GM19467 (cell line): ENCODE results near the gene GPC1.
A peak's percentile ranks its signal among the peaks of the same experiment; 100 is the strongest.
"Not testable (repeated sequence)": the region's sequence is repeated elsewhere in the genome, so short reads cannot be mapped to it uniquely, and the experiment has no call there.

Experiments used
- ATAC-seq: cut with Tn5 transposase; IDR thresholded peaks from one replicate; pipeline ENCODE4 v1.9.1; 2021; ENCODE audit warnings: mild to moderate bottlenecking, moderate library complexity; ENCODE audit not compliant: unreplicated experiment

Gene GPC1

DNA sequence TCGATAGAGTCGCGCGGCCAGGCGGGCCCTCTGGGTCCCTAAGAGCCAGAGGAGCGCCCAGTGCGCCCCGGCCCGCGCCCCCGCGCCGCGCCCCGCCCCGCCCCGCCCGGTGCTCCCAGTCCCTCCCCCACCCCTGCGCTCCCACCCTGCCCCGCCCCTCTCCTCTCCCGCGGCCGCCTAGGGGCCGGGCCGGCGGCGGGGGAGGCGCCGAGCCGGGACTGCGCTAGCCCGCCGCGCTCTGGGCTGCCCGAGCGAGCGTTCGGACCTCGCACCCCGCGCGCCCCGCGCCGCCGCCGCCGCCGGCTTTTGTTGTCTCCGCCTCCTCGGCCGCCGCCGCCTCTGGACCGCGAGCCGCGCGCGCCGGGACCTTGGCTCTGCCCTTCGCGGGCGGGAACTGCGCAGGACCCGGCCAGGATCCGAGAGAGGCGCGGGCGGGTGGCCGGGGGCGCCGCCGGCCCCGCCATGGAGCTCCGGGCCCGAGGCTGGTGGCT is at the start of gene GPC1:
Gene GPC1 (plus strand): TSS at position 207 of the 491 bp plus-strand sequence. CDS start 256 bp downstream, at position 463.
- peak; percentile 49 for ATAC-seq

DNA sequence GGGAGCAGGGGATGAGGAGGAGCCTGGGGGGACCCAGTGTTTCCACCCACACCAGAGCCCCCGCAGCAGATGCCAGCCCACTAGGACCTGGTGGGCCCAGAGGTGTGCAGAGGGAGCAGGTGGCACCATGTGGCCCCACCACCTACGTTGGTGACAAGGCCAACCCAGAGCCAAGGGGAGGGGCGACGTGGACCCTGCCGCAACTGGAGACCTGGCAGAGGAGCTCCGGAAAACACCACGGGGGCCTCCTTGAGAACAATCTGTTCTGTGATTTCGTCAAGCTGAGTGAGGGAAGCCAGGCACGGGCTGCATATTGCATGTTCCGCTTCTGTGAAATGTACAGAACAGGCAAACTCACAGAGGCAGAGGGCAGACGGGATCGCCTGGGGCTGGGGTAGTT is 49.1 kb upstream of the GPC1 start:
- ATAC-seq: no peak

- ATAC-seq: not testable (repeated sequence)
Measured at GRCh38 chr2:240386743-240387142, 48.7 kb upstream of the GPC1 start.

- no peak for ATAC-seq
Measured at GRCh38 chr2:240387325-240387668, 48.2 kb upstream of the GPC1 start.

DNA sequence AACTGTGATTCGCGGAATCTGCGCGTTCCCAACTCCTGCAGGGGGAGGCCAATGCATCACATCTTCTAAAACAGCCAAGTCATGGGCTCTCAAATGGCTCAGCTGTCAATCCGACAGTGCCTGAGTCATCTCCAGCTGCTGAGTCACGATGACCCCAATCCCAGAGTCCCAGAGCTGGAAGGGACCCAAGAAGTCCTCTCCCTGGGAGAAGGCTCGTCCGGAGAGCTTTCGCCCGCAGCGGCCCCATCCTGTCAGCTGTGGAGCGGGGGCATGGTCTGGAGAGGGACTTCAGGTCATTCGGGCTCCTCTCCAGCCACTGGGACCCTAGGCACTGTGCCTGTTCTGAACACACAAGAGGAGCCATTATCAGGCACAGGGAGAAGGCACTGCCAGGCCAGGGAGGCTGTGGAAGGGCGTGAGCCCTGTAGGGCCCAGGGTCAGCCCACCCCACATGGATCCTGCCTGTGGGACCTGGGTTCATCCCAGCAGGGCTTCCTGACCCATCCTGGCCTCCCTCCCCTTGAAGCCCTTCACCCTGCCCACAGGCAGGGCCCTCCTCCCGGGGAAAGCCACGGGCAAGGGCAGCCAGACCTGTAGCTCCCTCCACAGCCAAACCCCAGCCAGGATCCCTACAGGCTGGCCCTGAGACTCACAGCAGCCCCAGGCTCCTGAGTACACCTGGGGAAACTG is 47.6 kb upstream of the GPC1 start:
- no peak for ATAC-seq

DNA sequence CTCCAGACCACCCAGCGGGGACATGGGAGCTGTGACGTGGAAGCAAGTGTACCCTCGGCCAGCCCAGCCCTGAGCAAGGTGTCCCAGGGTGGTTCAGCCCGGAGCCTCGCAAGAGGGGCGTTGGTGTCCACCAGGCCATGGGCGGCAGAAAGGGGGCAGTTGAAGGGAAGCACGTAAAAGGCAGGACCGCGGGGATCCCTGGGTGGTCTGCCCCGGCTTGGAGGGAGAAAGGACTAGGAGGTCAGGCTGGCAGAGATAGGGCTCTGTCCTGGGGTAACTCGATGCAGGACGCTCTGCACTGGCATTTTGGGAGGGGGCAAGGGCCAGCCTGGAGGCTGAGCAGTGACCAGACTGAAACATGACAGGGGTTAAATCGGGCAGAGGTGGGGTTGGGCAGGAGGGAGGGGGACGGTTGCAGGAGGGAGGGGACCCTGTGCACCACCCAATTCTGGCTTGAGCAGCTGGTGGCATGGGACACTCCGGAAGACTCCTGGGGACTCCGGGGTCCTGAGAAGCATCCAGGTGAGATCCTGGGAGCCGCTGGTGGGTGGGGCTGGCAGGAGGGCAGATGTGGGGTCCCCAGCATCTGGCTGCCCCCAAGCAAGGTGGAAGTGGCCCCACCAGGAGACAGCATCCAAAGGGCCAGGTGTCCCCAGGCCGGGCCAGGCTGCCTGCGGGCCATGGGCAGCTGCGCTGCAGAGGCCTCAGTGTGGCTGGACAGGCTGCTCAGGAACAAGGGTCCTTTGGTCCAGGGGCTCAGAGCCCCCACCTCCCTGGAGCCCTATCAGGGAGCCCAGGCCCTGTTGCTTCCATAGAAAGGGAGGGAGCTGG is 46.8 kb upstream of the GPC1 start:
- no peak for ATAC-seq

DNA sequence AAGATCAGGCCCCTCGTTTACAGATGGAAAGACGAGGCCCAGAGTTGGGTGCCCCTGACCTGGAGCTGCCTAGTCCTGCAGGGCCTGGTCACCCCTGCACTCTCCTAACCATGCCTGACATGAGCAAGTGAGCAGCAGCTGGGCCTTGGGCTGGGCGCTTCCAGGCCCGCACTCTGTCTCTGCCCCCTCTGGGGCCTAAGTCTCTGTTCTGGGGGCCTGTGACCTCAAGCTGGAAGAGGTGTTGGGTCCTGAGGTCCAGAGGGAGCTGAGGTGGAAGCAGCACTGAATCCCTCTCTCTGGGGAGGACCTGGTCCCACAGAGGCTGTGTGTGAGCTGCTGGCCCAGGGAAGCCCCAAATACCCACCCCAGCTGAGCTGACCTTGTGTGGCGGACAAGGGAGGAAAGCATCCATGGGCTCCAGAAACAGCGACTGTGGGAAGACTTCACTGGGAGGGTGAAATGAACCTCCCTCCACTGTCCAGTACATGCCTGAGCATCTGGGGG is 46.1 kb upstream of the GPC1 start:
- no peak for ATAC-seq

GRCh38 chr2:240390091-240391073 is 45.1 kb upstream of the GPC1 start:
- ATAC-seq: no peak

DNA sequence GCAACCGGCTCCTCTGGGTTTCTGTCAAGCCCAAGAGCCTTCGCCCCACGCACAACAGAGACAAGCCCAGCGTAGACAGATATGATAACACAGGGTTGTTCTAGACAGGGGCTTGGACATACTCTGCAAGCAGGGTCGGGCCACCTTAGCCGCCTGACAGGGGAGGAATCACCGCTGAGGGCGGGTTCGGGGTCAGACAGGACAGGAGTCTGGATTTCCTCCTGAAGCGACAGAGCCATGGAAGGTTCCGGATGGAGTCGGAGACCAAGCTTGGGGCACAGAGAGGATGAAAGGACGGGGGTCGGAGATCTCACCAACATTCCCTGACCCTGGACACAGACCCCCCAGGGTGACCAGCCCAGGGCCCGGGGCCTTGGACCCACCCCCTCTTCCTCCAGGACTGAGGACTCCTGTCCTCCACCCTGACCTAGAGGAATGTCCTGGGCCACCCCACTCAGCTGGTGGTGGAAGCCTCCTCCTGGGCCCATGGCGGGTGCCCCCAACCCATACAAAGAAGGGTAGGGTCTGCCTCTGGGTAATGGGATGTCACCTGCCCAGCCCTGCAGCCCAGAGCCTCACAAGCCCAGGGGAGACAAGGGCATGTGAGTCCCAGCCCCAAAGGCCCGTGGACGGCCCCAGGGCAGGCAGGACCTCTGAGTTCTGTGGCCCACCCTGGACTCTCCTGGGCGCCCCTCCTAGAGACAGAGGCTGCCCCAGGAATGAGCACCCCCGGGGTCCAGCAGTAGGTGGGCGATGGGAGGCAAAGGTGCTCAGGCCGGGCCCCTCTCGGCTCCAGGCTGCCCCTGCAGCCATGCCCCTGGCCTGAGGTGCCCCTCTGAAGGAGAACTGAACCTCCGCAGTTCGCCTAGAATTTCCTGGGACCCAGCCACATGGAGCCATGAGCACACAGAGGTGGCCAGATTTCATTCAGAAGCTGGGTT is 44.1 kb upstream of the GPC1 start:
- no peak for ATAC-seq

DNA sequence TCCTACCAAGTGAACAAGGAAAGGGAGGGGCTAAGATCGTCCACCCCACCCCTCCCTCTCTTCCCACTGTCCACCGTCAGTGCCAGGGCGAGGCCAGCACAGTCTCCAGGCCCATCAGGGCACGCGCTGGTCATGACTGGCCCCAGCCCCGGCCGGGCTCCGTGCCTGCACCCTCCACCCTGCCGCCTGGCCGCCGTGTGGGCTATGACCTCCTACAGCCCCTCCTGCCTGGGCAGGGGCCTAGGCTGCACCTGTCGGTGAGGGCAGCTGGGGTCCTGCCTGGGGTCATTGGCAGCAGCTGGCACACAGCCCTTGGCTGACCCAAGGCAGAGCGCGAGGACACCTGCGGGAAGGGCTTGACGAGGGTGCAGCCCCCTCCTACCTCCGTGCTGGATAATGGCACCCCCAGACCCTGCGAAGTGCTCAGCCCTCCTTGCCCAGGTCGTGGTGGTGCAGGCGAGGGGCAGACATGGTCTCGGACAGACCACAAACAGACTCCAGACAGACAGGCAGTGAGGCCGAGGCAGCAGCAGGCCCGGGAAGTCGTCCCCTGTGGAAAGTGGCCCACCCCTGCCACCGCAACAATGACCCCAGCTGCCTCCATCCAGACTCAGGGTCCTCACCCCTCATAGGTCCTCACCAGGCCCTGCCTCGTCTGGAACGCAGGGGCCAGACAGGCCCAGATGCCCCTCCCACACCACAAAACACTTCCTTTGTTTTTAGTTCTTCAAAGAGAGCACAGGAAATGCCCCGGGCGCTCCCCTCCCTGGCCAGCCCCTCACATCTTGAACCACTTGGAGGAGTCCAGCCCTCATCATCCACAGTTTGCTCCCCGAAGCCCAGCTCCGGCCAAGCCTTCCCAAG is 43.1 kb upstream of the GPC1 start:
- ATAC-seq: no peak

- ATAC-seq: no peak
Measured at GRCh38 chr2:240392948-240393830, 42.3 kb upstream of the GPC1 start.

GRCh38 chr2:240393831-240394410 is 41.5 kb upstream of the GPC1 start:
- ATAC-seq: no peak

DNA sequence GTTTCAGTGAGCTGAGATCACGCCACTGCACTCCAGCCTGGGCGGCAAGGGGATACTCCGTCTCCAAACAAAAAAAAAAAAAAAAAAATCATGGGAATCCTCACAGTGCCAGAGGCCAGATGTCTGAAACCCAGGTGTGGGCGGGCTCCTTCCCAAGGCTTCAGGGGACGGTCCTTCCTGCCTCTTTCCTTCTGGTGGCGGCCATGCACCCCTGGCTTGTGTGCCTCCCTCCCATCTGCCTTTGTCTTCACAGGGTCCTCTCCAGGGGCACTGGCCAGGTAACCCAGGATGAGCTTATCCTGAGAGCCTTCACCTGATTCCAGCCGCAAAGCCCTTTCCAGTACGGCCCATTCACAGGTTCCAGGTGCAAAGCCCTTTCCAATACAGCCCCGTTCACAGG is 40.9 kb upstream of the GPC1 start:
- ATAC-seq: no peak

DNA sequence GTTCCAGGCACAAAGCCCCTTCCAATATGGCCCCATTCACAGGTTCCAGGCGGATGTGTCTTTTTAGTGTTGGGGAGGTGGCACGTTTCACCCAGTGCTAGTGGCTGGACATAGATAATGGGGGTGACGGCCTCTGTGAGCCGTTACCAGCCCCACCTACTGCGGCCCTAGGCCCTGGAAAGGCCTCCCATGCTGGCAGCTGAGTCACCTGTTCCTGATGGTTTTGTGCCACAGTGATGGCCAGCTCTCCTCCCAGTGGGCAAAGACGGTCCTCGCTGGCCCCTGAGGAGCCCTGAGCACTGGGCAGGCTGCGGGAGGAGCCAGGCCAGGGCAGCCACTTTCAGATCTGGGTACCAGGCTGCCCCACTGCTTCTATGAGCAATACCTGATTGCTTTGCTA is 40.0 kb upstream of the GPC1 start:
- ATAC-seq: no peak

DNA sequence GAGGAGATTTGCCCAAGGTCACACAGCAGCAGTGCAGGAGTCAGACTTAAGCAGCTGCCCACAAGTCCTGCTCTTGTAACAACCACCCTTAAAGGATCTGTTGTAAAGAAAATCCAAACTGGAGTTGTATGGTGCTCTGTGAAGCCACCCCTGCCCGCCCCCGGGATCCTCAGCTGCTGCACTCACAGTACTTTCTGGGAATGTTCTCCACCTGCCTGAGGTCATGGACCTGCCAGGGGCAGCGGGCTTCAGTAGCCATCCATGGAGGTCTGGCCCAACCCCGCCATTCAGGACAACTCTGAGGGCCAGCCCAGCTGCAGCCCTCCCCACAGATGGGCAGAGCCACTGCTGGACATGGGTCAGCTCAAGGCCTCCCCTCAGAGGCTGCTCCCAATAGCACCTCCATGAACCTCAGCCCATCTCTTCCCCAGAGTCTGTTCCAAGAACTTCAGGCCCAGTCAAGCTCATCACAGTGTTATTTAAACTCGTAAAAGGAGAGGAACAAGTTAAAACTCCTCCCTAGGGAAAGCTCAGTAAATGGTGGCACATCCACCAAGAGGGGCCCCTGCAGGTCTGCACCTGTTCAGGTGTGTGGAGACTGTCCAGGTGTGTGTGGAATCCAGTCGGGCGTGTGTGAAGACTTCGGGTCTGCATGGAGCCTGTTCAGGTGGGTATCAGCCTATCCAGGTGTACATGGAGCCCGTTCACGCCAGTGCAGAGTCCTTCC is 39.4 kb upstream of the GPC1 start:
- ATAC-seq: no peak

GRCh38 chr2:240396623-240397541 is 38.6 kb upstream of the GPC1 start:
- ATAC-seq: no peak
